ENCODE measurements around the gene GMDS.

The GMDS gene

GRCh38 chr6:1599469-1599868 lies 645.9 kb downstream of the GMDS start:
- in situ Hi-C loops (cut with MboI; ENCODE audit: low sequenced_read_pairs), result loop anchor here (25.0 kb wide), 2 partner anchors 763 to 1038 kb away; no protein-coding TSS in a partner anchor

GRCh38 chr6:1598886-1599285 lies 646.5 kb downstream of the GMDS start:
- in situ Hi-C loops (cut with MboI; ENCODE audit: low sequenced_read_pairs), result loop anchor here (25.0 kb wide), 2 partner anchors 763 to 1038 kb away; no protein-coding TSS in a partner anchor

DNA sequence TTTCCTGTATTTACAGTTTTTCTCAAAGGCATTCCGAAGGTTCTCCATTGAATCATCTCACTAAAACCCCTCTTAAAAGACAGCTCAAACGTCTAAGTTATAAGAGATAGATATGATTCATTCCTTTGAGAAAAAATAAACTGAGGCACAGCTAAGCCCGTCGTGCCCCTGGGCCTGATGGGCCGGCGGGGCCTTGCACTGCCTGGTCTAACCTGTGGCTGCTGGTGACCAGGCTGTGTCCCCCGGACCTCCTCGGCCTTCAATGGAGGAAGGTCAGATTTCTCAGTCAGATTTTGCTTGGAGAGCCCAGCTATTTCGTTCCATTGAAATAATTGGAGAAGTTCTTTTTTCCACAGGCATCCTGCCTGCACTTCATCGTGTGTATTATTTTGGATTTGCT lies 647.0 kb downstream of the GMDS start:
- in situ Hi-C loops (cut with MboI; ENCODE audit: low sequenced_read_pairs), result loop anchor here (25.0 kb wide), 2 partner anchors 764 to 1039 kb away; no protein-coding TSS in a partner anchor

DNA sequence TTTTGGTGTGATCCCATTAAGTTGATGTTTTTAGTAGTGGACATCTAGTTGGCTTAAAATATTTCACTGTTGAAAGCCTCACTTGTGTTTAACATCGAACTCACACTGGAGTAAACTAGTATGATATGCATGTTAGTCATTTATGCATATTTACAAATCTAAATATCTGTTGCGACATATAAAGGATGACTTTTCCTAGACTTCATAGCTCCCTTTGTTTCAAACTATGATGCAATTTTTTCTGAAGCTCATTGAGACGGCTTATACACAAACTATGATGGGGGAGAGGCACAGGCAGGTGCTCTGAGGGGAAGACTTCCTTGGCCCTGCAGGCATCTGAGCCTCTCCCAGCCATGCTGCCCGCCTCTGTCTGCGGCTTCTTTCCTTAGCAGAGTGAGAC lies 647.5 kb downstream of the GMDS start:
- in situ Hi-C loops (cut with MboI; ENCODE audit: low sequenced_read_pairs), result loop anchor here (25.0 kb wide), 2 partner anchors 764 to 1039 kb away; no protein-coding TSS in a partner anchor

DNA sequence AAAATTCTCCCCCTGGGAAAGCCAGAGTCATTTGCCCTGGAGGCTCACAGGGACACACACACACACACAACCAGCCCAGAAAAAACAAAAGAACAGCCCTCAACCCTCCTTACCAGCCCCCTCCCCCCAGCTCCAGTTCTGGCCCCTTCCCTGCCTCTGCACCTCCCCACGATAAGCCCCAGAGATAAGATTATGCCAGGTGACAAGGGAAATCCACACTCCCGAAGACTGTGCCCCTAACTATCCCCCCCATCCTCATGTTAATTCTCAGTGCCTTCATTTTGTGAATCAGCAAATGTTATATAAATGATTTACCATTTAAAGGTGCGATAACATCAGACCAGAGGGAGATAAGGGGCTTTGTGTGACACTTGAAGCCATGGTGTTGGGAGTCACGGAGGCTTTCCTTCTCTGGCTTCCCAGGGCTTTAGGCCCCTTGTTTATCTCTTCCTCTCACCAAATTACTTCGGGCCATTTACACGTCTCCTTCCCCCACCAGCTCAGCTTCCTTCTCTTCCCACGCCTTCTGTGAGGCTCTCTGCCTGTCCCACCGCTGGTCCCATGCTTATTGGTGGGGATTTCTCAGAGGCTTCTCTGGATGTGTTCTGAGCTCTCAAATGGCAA lies 648.2 kb downstream of the GMDS start:
- in situ Hi-C loops (cut with MboI; ENCODE audit: low sequenced_read_pairs), result loop anchor here (25.0 kb wide), 2 partner anchors 765 to 1040 kb away; no protein-coding TSS in a partner anchor

DNA sequence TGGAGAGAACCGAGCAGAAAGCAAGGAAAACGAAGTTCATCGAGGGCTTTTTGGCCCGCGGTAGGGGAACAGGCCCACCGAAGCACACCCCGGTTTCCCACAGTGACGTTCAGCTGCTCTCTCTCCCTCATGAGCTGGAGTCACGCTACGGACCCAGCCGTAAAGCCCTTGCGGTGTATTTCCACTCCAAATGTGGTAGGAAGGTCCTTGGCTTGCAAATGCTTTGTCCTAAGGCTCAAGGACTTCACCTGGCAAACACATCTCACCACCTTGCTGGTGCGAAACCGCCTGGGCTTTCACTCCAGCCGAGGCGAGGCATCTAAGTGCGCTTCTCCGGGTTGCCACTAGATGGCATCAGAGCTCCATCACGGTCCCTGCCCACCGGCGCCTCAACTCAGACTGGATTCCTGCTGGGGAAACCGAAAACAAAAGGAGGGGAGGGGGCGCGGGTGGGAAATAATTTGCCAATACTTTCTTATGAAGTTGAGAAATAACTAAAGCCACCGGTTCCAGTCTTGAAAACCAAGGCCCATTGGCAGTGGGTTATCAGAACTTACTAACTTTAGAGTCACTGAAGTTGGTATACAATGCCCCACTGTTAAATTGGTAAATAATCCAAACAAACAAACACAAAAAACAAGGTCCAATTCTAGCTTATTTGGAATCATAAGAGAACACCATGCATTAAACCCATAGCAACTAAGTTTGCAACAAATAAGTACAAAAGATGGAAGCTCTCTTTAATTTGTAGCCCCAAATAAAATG lies 649.1 kb downstream of the GMDS start:
- in situ Hi-C loops (cut with MboI; ENCODE audit: low sequenced_read_pairs), result loop anchor here (25.0 kb wide), 2 partner anchors 766 to 1041 kb away; no protein-coding TSS in a partner anchor

GRCh38 chr6:1595271-1596087 lies 649.9 kb downstream of the GMDS start:
- in situ Hi-C loops (cut with MboI; ENCODE audit: low sequenced_read_pairs), result loop anchor here (25.0 kb wide), 2 partner anchors 767 to 1042 kb away; no protein-coding TSS in a partner anchor

- in situ Hi-C loops (cut with MboI; ENCODE audit: low sequenced_read_pairs), result loop anchor here (25.0 kb wide), 2 partner anchors 768 to 1043 kb away; no protein-coding TSS in a partner anchor
These were observed 650.8 kb downstream of the GMDS start for GRCh38 chr6:1594445-1595200.

DNA sequence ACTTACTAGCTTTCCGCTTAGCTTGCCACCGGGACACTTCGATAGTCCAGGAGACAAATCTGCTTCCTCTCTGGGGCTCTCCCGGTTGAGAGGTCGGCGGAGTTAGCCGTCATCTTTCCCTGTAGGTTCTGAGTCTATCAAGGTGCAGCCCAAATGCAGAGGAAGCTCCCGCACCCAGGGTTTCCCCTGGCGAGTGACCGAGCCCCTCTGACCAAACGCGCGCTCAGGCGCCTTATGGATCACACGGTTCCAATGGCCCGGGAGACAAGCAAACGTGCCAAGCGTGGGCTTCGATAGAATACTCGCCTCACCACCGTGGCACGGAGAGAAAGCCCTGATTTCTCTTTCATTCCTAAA lies 651.5 kb downstream of the GMDS start:
- in situ Hi-C loops (cut with MboI; ENCODE audit: low sequenced_read_pairs), result loop anchor here (25.0 kb wide), 2 partner anchors 768 to 1043 kb away; no protein-coding TSS in a partner anchor

- in situ Hi-C loops (cut with MboI; ENCODE audit: low sequenced_read_pairs), result loop anchor here (25.0 kb wide), 2 partner anchors 769 to 1044 kb away; no protein-coding TSS in a partner anchor
These were observed 652.0 kb downstream of the GMDS start for GRCh38 chr6:1593286-1593957.

DNA sequence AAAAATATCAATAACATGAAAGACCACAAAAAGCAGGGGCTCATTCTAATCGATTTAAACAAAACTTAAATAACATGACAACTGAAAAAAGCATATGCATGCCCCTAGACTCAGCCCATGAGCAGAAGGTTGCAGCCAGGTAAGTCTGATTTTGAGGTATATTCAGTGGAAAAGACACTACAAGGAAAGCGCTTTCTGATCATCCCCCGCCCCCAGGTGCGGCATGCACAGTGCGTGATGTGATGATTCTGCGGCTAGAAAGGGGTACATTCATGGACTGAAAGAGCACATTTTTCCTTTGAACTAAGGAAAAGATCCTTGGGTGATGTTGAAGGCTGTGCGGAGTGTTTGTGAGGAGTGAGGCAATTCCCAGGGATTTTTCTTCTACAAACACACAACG lies 652.6 kb downstream of the GMDS start:
- in situ Hi-C loops (cut with MboI; ENCODE audit: low sequenced_read_pairs), result loop anchor here (25.0 kb wide), 2 partner anchors 769 to 1044 kb away; no protein-coding TSS in a partner anchor

- in situ Hi-C loops (cut with MboI; ENCODE audit: low sequenced_read_pairs), result loop anchor here (25.0 kb wide), 2 partner anchors 770 to 1045 kb away; no protein-coding TSS in a partner anchor
These were observed 653.5 kb downstream of the GMDS start for GRCh38 chr6:1591926-1592325.

DNA sequence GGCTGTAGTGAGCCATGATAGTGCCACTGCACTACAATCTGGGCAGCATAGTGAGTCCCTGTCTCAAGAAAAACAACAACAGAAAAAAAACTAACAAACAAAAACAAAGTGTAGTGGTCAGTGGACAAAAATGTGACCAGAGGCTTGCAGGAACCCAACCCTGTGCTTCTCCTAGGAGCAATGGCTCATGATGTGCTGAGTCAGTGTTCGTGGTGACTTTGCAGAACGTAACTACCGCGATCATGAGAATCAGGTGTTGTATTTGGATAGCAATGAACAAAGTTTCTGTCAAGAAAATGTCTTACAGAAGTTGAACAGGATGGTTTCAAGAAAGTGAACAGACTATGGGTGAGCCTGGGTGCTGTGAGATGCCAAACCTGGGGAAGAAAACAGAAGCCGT lies 654.2 kb downstream of the GMDS start:
- in situ Hi-C loops (cut with MboI; ENCODE audit: low sequenced_read_pairs), result loop anchor here (25.0 kb wide), 2 partner anchors 771 to 1046 kb away; no protein-coding TSS in a partner anchor

DNA sequence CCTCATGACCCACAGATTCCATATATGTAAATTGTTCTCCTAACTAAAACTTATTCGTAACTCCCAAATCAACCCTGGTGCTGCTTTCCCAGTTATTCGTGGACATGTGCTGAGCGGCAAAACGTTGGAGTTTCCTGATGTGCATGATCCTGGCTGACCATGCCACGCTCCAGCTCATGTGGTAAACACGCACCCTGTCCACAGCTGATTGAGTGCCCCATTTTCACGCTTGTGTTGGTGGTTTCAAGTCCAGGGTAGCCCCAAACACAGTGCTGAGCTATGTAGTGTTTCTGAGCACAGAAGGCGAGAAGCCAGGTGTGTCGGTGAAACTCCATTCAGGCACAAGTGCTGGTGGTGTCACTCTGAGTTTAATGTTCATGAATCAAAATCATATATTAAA lies 654.8 kb downstream of the GMDS start:
- in situ Hi-C loops (cut with MboI; ENCODE audit: low sequenced_read_pairs), result loop anchor here (25.0 kb wide), 2 partner anchors 772 to 1047 kb away; no protein-coding TSS in a partner anchor

GRCh38 chr6:1589208-1589607 lies 656.2 kb downstream of the GMDS start:
- in situ Hi-C loops (cut with MboI; ENCODE audit: low sequenced_read_pairs), result loop anchor here (25.0 kb wide), 2 partner anchors 773 to 1048 kb away; no protein-coding TSS in a partner anchor

DNA sequence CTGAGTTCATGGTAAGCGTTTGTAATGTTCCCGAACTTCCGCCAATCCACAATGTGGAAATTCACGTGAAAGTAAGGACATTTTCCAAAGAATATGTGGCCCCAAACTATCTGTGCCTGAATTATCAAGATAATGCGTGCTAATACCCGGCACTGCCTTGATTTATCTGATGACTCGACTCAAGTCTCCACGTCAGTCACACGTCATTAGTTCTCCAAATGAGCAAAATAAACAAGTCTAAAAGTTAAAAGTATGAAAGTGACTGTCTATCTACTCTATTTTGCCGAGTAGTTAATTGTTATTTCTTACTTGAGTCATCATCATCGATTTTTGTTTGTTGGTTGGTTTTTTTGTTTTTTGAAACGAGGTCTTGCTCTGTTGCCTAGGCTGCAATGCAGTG lies 657.4 kb downstream of the GMDS start:
- in situ Hi-C loops (cut with MboI; ENCODE audit: low sequenced_read_pairs), result loop anchor here (25.0 kb wide), 2 partner anchors 774 to 1049 kb away; no protein-coding TSS in a partner anchor

- in situ Hi-C loops (cut with MboI; ENCODE audit: low sequenced_read_pairs), result loop anchor here (25.0 kb wide), 2 partner anchors 775 to 1050 kb away; no protein-coding TSS in a partner anchor
These were observed 657.9 kb downstream of the GMDS start for GRCh38 chr6:1587546-1587945.

DNA sequence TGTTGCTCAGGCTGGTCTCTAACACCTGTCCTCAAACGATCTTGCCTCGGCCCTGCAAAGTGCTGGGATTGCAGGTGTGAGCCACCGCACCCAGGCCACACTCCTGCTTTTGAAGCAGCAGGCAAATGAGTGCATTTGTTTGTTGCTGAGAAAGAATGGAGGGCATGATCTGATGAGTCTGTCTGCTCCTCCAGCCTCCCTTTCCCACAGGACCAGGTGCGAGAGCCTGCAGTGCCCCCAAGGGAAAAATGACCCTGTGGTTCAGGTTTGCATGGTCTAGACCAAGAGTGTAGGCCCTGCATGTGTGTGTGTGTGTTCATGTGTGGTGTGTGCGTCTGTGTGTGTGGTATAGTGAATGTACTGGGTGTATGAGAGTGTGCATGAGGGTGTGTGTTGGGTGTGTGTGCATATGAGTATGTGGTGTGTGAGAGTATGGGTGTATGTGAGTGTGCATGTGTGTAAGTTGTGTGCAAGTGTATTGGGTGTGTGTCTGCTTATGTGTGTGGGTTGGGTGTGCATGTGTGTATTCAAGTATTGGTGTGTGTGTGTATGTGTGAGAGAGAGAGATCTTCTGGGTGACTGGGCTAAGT lies 658.4 kb downstream of the GMDS start:
- in situ Hi-C loops (cut with MboI; ENCODE audit: low sequenced_read_pairs), result loop anchor here (25.0 kb wide), 2 partner anchors 775 to 1050 kb away; no protein-coding TSS in a partner anchor
